Measurements from ENCODE around the gene SPATA2L.

Gene SPATA2L

DNA sequence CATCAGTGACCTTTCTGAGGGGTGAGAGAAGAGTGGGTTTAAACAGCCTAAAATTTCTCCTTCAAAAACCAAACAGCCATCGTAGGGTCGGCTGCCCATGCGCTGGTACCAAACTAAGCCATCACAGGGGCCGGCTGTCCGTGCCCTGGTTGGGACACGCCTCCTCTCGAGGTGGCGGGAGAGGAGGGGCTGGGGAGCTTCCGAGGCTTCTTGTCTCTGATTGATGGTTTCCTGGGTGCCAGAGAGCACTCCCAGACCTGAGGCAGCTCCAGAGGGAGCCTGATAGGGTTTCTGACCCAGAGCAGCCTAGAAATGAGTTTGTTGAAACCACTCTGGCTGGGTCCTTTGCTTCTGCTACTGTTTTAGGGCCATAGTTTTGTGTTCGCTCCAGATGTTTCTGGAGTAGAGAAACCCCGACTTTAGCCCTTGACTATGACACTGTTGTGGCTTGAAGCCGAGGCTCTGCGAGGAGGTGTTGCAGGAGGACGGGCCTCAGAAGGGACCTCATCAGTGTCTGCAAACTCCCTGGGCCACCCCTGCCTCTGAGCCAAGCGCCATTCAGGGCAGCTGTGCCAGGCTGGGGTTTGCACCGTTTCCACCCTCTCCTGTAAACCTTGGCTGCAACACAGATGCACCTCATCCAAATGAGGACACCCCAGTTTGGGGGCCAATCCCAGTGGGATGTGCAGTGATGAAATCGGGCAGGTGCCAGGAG lies 26.1 kb upstream of the SPATA2L start:
- DNase-seq = no peak

DNA sequence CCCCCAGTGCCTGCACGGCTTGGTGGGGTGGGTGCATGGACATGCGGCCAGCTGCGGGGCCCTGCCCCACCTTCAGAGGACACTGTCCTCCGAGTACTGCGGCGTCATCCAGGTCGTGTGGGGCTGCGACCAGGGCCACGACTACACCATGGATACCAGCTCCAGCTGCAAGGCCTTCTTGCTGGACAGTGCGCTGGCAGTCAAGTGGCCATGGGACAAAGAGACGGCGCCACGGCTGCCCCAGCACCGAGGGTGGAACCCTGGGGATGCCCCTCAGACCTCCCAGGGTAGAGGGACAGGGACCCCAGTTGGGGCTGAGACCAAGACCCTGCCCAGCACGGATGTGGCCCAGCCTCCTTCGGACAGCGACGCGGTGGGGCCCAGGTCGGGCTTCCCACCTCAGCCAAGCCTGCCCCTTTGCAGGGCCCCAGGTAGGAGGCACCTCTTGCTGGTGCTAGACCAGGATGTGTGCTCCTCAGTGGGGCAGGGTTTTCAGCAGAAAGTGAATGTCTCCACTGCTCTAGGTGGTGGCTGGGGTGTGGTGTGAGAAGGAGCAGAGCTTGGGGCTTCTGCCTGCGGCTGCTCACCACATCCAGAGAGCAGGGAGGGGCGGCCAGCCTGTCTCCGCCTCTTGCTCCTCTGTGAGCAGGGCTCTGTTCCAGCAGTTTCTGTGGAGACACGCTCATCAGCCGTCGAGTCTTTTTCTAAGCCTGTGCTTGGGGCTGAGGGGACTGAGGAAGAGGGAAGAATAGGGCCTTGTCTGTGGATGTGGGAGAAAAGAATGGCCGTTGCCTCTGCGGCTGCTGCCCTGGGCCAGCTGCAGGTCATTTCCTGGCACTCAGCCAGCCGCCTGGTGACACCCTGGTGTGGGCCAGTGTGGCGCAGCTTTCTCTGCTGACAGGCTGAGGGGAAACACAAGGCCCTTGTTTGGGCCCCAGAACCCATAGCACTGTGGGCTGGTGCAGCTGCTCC lies 22.1 kb upstream of the SPATA2L start:
- no peak for DNase-seq

DNA sequence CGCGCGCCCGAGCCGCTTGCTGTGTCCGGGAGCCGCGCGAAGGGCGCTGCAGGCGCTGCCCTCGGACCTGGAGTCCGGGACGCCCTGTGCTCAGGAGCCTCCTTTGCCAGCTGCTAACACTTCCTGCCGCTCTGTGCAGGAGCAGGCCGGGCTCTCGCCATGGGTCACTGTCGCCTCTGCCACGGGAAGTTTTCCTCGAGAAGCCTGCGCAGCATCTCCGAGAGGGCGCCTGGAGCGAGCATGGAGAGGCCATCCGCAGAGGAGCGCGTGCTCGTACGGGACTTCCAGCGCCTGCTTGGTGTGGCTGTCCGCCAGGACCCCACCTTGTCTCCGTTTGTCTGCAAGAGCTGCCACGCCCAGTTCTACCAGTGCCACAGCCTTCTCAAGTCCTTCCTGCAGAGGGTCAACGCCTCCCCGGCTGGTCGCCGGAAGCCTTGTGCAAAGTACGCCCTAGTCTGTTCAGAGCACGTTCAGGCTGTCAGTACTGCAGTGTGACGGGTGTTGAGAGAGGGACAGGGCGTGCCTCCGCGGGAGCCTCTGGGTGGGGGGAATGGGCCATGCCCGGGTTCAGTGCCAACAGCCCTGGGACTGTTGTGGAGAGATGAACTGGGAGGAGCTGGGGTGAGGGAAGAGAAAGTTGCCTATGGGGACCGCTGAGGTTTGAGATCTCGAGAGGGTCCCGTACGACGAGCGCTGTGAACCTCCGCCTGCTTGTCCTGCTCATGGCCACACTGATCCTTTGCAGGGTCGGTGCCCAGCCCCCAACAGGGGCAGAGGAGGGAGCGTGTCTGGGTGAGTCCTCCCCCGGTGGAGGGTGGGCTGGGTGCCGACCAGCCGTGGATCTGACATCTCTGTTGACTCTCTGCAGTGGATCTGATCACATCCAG lies 21.1 kb upstream of the SPATA2L start:
- DNase-seq = no peak

- DNase-seq = no peak
Measured at GRCh38 chr16:89721546-89722391, 20.3 kb upstream of the SPATA2L start.

- peak; percentile 50 for DNase-seq
Measured at GRCh38 chr16:89720813-89721545, 19.5 kb upstream of the SPATA2L start, which contains the start of the genes VPS9D1 and ZNF276. VPS9D1 (minus strand) TSS chr16:89720898; CDS start chr16:89720861, 37 bp downstream. ZNF276 (plus strand) TSS chr16:89721537; CDS start chr16:89721641, 104 bp downstream.

DNA sequence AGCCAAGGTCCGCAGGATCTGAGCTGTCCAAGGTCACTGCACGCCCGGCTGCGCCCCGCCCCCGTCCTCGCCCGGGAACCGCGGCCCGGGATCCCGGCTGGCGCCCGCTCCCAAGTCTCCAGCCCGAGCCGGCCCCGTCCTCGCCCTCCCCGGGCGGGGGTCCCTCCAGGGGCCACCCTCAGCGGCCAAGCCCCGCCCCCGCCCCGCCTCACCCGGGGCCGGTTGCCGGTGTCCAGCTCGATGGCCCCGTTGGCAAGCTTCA lies 19.0 kb upstream of the SPATA2L start:
- no peak for DNase-seq

DNA sequence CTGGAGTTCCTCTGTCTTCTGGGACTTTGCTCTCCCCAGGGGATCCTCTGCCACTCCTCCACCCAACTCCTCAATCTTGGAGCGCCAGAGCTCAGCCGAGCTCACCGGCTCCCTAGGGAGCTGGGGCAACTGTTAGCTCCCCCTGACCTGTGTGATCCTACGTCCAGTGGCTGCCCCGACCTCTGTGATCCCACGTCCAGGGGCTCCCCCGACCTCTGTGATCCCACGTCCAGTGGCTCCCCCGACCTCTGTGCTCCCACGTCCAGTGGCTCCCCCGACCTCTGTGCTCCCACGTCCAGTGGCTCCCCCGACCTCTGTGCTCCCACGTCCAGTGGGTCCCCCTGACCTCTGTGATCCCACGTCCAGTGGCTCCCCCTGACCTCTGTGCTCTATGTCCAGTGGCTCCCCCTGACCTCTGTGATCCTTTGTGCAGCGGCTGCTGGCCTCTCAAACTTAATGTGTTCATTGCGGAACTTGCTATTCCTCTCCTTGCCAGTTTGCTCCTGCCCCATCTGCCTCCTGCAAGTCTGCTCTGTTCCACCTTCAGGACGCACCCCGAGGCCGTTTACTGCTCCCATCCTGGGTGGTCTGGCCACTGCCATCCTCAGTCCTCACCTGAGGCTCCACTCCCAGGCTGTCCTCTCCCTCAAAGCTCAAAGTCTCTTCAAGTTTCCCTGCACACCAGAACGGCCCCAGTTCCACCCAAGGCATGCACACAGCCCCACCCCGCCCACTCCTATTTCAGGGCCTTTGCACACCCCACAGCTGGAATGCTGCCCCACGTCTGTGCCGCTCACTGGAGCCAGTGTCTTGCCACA lies 16.4 kb upstream of the SPATA2L start:
- no peak for DNase-seq

DNA sequence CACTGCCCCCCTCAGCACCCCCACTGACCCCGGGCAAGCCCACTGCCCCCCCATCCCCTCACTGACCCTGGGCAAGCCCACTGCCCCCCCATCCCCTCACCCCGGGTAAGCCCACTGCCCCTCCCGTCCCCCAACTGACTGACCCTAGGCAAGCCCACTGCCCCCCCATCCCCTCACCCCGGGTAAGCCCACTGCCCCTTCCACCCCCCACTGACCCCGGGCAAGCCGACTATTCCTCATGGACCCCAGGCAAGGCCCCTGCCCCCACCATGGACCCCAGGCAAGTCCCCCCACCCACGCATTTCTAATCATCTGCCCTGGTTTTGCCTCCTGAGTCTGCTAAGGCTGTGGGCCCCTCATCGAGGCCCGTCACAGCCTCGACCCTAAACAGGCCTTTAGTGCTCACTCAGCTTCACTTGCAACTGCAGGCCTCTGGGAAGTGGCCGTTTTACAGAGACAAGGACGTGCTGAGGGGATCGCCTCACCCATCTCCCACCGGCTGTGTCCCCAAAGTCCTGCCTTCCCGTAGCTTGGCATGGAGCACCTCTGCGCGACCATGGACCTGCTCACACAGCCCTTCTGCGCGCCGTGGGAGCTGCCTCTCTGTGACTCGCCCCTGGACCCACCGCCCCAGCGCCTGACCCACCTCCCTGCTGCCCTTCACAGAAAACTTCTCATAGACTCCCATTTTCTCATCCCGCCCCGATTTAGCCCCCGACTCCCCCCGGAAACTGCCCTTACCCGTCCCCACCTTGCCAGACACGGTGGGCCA lies 15.6 kb upstream of the SPATA2L start:
- no peak for DNase-seq

- DNase-seq = no peak
Measured at GRCh38 chr16:89716493-89716892, 15.0 kb upstream of the SPATA2L start.

- DNase-seq = no peak
Measured at GRCh38 chr16:89712274-89712781, 10.8 kb upstream of the SPATA2L start.

- DNase-seq = no peak
Measured at GRCh38 chr16:89711601-89712273, 10.2 kb upstream of the SPATA2L start.

- no peak for DNase-seq
Measured at GRCh38 chr16:89710709-89711564, 9.4 kb upstream of the SPATA2L start.

DNA sequence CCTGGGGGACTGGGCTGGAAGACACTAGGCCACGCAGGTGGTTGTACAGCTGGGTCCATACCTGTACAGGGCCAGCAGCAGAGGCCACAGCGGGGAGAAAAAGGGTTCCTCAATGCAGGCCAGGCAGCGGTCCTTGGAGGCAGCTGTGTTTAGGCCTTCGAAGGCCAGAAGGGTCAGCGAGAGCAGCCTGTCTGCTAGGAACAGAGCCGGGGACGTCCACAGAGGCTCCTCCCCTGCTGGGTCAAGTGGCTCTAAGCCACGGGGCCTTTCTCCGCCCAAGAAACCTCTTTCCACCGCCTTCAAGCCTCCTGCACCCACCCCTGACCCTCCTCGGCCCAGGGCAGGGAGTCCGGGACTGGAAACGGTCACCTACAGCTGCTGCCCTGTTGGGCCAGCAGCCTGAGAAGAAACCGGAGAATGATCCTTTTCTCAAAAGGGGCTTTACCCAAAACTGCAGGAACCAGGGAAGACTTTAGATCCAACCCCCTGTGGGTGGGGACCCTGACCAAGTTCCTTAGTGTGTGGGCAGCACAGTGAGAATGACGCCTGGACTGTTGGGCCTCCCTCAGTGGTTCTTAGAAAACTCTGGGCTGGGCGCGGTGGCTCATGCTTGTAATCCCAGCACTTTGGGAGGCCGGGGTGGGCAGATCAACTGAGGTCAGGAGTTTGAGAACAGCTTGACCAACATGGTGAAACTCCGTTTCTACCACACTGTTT lies 8.4 kb upstream of the SPATA2L start:
- no peak for DNase-seq

DNA sequence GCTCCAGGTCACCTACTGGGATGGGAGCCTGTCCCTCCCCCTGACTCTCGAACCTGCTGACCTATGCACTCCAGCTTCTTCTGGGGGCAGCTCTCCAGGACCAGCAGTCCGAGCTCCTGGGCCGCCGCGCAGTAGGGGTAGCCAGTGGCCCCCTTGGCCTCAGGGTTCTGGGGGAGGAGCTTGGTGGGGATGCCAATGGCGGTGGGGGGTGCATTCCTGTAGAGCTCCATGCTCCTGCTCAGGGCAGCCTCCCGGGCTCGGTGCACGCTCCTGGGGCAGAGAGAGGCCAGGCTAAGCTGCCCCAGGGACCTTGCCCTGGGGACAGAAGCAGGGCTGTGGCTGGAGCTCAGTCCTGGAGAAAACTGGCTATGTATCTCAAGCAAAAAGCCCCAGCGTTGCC lies 7.7 kb upstream of the SPATA2L start:
- no peak for DNase-seq

DNA sequence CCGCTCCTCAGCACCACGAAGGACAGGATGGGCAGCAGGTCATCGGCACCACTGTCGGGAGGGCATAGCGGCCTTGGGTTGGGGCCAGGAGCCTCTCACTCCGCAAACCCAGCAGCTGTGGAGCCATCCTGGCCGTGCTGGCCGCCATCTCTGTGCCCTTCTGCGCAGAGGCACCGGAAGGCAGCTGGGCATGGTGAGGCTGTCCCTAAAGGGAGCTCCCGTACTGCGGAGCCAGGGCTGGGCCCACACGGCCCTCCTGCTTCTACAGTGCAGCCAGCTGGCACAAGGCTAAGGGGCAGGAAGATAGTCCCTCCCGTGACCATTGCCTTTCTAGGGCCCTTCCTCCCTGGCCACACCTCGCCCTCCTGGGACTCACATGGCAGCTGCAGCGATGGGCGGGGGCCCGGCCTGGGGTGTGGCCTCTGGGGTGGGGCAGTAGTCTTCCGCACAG lies 7.0 kb upstream of the SPATA2L start:
- DNase-seq = no peak

- no peak for DNase-seq
Measured at GRCh38 chr16:89707695-89708094, 6.2 kb upstream of the SPATA2L start.
